HG02884 (cell line): ENCODE measurements around the gene HACD4.
"Not testable (repeated sequence)": the region's sequence is repeated elsewhere in the genome, so short reads cannot be mapped to it uniquely, and the experiment has no call there.

Experiments
- ATAC-seq: cut with Tn5 transposase; IDR thresholded peaks from one replicate; pipeline ENCODE4 v1.9.1; 2021; ENCODE audit warnings: mild to moderate bottlenecking, moderate library complexity; ENCODE audit not compliant: unreplicated experiment

HACD4 gene

GRCh38 chr9:21016701-21017491 is 14.5 kb downstream of the HACD4 start:
- ATAC-seq: no peak

DNA sequence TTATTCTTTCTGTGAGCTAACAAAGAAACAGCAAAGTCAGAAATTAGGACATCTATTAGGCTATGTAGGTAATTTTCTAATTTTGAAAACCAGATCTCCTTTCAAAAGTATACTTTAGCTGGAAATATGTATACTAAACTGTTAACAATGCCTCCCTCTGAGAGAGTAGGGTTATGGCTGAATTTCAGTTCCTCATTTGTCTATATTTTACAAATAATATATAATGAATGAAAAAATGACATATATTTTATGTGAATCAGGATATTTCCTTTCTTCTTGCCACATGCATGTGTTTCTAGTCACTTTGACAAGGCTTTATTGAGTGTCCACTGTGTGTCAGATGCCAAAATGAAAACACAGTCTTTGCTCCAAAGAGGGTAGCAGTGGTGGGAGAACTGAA is 15.4 kb downstream of the HACD4 start:
- ATAC-seq: no peak

GRCh38 chr9:21015129-21015815 is 16.2 kb downstream of the HACD4 start:
- ATAC-seq: no peak

DNA sequence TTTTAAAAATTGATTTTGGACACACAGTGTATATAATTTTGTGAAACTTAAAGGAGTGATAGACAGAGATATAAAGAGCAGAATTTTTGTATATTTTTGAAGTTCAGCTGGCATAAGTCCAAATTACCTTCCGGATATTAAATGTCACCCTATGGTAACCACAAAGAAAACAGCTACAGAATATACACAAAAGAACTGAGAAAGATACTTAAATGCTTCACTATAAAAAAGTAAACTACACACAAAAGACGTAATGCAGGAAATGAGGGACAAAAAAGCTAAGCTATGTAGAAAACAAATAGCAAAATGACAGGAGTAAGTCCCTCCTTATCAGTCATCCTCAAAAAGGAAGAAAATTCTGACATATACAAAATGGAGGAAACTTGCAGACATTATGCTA is 29.4 kb downstream of the HACD4 start:
- ATAC-seq: no peak

- no peak for ATAC-seq
Measured at GRCh38 chr9:21001581-21001980, 29.9 kb downstream of the HACD4 start.

DNA sequence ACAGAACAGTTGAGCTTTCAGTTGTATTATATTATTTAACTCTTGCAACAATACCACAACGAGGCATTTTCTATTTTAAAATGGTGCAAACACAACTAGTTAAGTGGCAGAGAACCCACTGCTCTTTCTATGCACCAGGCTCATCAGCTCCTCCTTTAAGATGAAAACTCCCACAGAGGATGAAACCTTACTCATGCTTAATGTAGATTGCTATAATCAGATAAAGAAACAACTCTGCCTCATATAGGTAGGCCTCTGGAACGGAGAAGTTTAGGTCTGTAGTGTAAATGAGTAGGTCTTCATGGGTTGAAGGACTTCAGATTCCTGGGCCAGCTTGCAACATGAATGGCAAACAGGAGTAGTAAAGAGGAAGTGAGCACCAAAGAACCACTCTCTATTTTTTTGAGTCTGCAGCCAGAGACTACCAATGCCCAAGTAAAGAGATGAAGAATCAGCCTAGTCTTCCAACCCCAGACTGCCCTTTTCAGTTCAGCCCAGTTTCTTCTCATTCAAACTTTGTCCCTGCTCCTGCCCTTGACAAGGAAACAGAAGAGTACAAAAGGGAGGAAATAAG is 33.9 kb downstream of the HACD4 start:
- ATAC-seq: peak; percentile 87

GRCh38 chr9:20996809-20997208 is 34.6 kb downstream of the HACD4 start:
- ATAC-seq: no peak

- no peak for ATAC-seq
Measured at GRCh38 chr9:20995616-20996015, 35.8 kb downstream of the HACD4 start.

GRCh38 chr9:20994486-20994885 is 37.0 kb downstream of the HACD4 start:
- no peak for ATAC-seq

- no peak for ATAC-seq
Measured at GRCh38 chr9:20990867-20991266, 40.6 kb downstream of the HACD4 start.

- no peak for ATAC-seq
Measured at GRCh38 chr9:20989923-20990341, 41.5 kb downstream of the HACD4 start.

- no peak for ATAC-seq
Measured at GRCh38 chr9:20988671-20989315, 42.6 kb downstream of the HACD4 start.

DNA sequence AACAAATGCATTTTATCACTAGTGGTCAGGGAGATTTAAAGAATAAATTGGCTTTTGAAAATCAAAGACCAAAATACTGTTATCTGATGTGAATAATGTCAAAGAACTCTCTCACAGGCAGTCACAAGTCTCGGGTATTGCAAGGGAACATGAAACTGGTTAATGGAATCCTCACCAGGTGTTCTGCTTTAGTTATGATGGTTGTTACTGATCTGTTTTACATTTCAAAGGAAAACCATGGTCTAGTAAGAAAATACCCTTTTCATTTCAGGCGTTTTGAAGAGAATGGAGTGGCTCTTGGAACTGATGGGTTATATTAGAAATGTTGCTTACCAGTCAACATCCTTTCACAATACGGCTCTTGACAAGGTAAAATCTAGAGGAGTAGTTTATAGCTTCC is 43.4 kb downstream of the HACD4 start:
- no peak for ATAC-seq

DNA sequence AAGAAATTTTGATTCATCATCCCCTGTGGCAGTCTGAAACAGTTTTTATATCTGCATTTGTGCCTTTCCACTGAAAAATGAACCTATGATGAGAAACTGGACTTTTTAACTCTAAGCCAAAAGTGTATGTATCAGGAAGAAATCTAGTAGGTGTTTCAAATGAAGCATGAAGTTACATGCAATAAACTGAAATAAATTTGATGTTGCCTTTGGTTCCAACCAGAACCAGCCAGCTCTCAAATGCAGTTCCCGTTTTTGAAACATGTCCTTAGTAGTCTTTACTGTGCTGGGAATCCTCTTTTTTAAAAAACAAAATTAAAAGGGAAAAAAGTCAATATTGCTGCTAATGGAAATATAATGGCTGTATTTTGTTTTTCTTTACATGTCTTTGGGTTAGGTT is 43.9 kb downstream of the HACD4 start:
- ATAC-seq: no peak

DNA sequence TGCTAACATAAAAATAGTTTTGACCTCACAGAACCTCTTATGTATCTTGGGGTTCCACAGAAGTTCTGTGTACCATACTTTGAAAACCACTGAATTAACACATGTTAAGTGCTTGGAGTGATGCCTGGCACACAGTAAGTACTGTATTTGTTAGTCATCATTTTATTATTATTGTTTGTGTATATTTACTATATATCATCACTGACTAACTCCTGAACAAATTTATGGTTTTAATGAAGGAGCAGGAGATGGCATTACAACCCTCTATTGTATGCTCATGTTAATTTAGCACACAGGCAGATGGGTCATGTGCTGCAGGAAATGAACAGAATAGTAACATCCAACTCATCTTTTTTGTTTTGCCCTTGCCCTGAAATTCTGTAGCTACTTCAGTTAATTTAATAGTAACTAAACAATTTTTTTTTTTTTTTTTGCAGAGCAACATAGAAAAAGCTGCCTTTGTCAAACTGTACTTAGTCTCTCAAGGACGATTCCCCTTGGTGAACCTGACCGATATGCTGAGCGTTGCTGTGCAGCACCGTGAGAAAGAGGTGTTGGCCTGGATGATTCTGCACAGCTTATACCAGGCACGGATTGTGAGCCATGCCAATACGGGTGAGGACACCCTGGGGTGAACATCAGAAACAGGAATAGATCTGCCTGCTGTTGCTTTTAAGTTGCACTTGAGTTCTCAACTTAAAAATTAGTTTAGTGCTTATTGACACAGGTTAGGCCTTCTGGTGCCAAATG is 45.4 kb downstream of the HACD4 start:
- ATAC-seq: no peak

GRCh38 chr9:20984506-20984905 is 46.9 kb downstream of the HACD4 start:
- no peak for ATAC-seq

DNA sequence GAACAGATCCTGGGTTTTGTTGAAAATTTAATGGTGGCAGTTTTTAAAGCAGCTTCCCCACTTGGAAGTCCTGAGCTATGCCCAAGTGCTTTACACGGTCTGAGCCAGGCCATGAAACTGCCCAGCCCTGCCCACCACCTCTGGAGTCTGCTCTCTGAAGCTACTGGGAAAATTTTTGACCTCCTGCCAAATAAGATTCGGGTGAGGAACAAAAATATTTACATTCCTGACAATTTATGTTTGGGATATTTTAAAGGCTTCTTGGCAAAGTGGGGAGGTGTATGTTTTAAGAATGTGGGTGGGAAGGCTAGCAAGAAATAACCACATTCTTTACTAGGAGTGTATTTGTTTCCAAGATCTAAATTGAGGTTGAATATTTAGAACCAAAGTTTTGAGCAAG is 50.0 kb downstream of the HACD4 start:
- peak; percentile 20 for ATAC-seq

DNA sequence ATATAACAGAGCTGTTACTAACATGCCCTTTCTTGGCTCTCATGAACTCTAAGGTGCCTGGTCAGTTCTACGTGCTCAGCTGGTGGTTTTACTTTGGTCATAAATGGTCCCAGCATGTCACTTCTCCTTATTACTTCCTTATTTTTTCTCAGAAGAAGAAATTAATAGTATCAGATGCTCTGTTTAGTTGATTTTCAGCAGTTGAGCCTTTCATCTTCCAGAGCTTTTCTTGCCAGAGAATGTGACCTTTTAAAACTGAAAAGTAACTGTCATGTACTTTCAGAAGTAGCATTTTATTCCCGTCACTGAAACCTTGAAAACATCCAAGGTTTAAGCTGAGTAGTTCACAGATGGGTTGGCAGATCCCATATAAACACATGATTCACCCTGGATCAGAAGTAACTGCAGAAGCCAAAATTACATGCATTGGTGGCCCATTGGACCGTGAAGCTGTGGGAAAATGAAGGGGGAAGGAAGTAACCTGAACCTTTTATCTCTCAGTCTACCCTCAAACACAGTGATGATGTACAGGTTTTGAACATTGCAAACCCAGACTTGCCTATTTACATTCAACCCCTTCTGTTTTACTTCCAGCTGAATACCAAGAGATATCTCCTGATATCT is 50.5 kb downstream of the HACD4 start:
- ATAC-seq: peak; percentile 72

DNA sequence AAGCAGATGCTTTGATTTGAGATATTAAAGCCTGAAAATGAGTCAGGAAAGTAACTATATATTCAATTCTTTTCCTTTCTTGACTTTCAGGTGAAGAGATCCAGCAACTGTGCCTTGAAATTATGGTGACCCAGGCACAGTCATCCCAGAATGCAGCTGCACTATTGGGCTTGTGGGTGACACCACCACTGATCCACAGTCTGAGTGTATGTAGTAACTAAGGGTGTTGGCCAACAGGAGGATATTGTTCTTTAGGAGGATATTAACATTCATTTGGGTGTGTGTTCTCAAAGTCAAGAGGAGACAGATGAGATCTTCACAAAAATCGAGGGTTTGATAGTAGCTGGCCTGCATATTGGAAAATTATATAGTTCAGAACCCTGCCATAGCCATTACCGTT is 53.2 kb downstream of the HACD4 start:
- no peak for ATAC-seq

GRCh38 chr9:20974191-20974938 is 57.1 kb downstream of the HACD4 start:
- not testable (repeated sequence) for ATAC-seq
